ENCODE data around the gene ZNRF1. TPM values are rescaled to one million over a fixed set of nuclear protein-coding genes. Genes with fewer than 3 reads are reported as not detected.

Gene ZNRF1
- total RNA-seq, 4 donors from 2014 or later: 13.0 to 16.7 (median 15.8) TPM

DNA sequence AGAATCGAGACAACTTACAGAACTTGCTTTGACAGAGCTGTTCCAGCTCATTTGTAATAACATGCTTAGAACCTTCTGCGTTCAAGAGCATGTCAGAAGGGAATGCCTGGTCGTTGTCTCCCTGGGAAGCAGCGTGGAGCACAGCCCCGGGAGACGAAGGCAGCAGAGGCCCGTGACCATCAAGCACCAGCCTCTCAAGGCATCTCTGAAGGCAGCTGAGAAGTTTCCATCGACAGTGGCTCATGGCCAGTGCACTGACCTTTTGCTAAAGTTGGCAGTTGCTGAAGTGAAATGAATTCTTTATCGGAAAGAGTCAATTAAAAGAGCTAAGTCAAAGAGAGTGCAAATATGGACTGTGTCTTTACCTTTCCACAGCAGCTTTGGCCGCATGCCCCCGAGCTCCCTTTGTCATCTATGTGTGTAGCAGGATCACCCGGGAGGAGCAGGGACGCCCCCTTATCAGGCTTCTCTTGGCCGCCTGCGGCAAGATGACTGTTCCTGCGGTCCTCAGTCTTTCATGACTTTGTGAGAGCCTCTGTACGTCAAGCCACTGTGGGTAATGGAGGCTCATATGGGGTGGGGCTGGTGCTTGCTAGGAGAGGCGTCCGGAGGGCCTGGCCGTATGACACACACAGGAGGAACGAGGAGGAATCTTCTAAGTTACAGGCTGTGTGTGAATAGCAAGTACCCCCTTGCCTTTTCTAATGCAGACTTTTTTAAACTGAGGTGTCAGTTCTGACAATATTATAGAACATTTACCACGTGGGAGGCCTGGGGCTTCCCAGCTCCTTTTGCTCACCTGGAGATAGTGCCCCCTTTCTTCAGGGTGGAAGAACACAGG is 63.5 kb downstream of the ZNRF1 start:
- Histone ChIP-seq H3K36me3 (no peaks in the 10 kb centered on the region), H3K27ac (peak overlapping the region; percentile 24), H3K27me3 (no peaks in the 10 kb centered on the region), H3K4me3 (no peak overlapping the region), H3K9me3 (no peaks in the 10 kb centered on the region), H3K4me1 (peaks cover 27% of the 10 kb centered on the region)
- no peak for DNase-seq (ENCODE audit: low spot score in 2 of 2)
- 74% methylated on average over 22 of the region's 22 CpGs for WGBS
- TF ChIP-seq EP300 (IDR thresholded peaks at IDR 0.05) (no peak), POLR2A (IDR thresholded peaks at IDR 0.05) (no peak), POLR2AphosphoS5 (IDR thresholded peaks at IDR 0.05) (no peak)
- TF ChIP-seq, protein P1, sequence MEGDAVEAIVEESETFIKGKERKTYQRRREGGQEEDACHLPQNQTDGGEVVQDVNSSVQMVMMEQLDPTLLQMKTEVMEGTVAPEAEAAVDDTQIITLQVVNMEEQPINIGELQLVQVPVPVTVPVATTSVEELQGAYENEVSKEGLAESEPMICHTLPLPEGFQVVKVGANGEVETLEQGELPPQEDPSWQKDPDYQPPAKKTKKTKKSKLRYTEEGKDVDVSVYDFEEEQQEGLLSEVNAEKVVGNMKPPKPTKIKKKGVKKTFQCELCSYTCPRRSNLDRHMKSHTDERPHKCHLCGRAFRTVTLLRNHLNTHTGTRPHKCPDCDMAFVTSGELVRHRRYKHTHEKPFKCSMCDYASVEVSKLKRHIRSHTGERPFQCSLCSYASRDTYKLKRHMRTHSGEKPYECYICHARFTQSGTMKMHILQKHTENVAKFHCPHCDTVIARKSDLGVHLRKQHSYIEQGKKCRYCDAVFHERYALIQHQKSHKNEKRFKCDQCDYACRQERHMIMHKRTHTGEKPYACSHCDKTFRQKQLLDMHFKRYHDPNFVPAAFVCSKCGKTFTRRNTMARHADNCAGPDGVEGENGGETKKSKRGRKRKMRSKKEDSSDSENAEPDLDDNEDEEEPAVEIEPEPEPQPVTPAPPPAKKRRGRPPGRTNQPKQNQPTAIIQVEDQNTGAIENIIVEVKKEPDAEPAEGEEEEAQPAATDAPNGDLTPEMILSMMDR (IDR thresholded peaks at IDR 0.05): no peak

DNA sequence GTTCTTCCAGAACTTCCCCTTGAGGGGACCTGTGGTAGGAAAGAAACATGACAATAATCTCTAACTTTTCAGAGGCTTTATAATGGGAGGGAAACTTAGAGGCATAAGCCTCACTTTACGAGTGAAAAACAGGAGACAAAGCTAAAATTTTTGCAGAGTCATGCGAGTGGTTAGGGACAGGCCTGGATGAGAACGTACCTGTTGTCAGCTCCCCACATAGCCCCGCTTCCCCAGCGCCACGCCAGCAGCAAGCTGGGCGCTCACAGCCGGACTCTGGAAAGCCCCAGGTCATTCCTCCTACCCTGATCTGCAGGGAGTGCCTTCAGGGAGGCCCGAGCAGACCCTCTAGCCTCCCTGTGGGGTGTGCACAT is 64.1 kb downstream of the ZNRF1 start:
- H3K4me1 ChIP-seq: peaks cover 27% of the 10 kb centered on the region
- TF ChIP-seq POLR2A (IDR thresholded peaks at IDR 0.05): no peak
- TF ChIP-seq POLR2AphosphoS5 (IDR thresholded peaks at IDR 0.05): no peak
- TF ChIP-seq, protein P1 (IDR thresholded peaks at IDR 0.05): no peak
- TF ChIP-seq EP300 (IDR thresholded peaks at IDR 0.05): no peak
- H3K27me3 ChIP-seq: no peaks in the 10 kb centered on the region
- 75% methylated on average over 9 of the region's 9 CpGs for WGBS
- no peaks in the 10 kb centered on the region for H3K9me3 ChIP-seq
- no peak overlapping the region for H3K4me3 ChIP-seq
- no peak for DNase-seq (ENCODE audit: low spot score in 2 of 2)
- peak overlapping the region; percentile 24 for H3K27ac ChIP-seq
- no peaks in the 10 kb centered on the region for H3K36me3 ChIP-seq

DNA sequence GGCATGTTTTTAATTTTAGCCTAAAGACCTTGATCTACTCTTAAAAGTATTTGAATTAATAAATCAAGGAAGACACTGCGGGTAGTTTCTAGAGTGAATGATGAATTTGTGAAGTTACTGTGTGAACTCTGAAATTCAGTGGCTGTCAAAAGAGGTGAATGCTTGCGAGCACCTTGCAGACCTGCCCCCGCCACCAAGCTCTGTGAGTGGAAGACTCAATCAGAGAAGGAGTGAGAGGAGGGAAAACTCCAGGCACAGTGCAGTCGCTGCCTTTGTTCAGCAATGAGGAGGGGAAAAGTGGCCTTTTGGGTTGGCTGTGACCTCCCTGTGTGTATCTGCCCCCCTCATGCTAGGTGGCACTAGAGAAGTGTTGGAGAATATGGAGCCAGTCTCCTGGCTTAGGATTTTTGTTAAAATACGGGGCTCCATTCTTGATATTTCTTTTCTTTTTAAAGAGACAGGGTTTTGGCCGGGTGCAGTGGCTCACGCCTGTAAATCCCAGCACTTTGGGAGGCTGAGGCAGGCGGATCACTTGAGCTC is 64.8 kb downstream of the ZNRF1 start:
- no peak overlapping the region for H3K27ac ChIP-seq
- 91% methylated on average over 8 of the region's 8 CpGs for WGBS

DNA sequence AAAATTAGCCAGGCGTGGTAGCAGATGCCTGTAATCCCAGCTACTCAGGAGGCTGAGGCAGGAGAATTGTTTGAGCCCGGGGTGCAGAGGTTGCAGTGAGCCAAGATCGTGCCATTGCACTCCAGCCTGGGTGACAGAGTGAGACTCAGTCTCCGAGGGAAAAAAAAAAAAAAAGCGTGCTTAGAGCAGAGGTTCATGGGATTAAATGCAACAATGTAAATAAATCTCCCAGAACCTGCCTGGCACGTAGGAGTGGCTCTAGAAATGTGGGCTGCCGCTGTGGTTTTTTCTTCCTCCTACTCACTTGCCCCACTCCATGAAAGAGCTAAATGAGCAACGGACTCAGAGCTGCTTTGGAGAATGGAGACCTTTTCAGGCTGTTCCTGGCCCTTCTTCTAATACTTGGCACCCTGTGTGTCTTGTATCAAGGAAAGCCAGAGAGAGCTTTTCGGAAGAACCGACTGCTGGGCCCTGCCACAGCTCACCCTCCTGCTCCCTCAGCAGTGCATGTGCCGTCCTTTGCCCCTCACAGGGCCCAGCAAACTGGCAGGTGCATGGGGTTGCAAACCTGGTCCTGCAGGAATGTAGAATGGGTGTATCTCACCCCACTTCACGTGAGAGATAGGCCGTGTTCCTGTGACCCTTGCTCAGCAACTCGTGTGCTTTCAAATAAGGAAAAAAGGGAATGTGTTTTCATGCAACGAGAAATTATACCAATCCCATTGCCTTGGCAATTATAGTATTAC is 65.8 kb downstream of the ZNRF1 start:
- no peak for DNase-seq (ENCODE audit: low spot score in 2 of 2)
- H3K4me3 ChIP-seq: no peak overlapping the region
- no peak for TF ChIP-seq EP300 (IDR thresholded peaks at IDR 0.05)
- TF ChIP-seq POLR2A (IDR thresholded peaks at IDR 0.05): no peak
- TF ChIP-seq, protein P1 (IDR thresholded peaks at IDR 0.05): no peak
- no peak for TF ChIP-seq POLR2AphosphoS5 (IDR thresholded peaks at IDR 0.05)
- no peaks in the 10 kb centered on the region for H3K27me3 ChIP-seq
- H3K27ac ChIP-seq: peak overlapping the region; percentile 31
- no peaks in the 10 kb centered on the region for H3K36me3 ChIP-seq
- H3K9me3 ChIP-seq: no peaks in the 10 kb centered on the region
- peaks cover 28% of the 10 kb centered on the region for H3K4me1 ChIP-seq
- WGBS: 72% methylated on average over 15 of the region's 15 CpGs

More for the DNA sequence above, 64.8 kb downstream of the ZNRF1 start:
- H3K27me3 ChIP-seq: no peaks in the 10 kb centered on the region
- no peak for TF ChIP-seq POLR2A (IDR thresholded peaks at IDR 0.05)
- peaks cover 27% of the 10 kb centered on the region for H3K4me1 ChIP-seq
- H3K4me3 ChIP-seq: no peak overlapping the region
- H3K9me3 ChIP-seq: no peaks in the 10 kb centered on the region
- DNase-seq (ENCODE audit: low spot score in 2 of 2): no peak
- no peaks in the 10 kb centered on the region for H3K36me3 ChIP-seq

DNA sequence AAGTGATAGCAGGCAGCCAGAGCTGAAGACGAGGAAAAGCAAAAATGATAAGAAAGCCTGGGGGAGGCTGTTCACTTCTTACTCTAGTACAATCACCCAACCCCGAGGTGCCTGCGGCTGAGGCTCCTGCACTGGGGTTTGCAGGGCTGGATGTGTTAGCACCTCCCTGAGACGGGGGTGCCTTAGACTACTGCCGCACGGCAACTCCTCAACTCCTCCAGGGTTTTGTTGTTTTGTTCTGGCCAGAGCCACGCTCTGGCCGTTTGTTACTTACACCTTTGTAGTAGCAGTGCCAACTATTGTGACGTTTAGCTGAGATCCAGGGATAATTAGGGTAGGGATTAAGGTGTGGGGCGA is 66.3 kb downstream of the ZNRF1 start:
- Histone ChIP-seq H3K4me3 (no peak overlapping the region), H3K4me1 (peaks cover 33% of the 10 kb centered on the region), H3K9me3 (no peaks in the 10 kb centered on the region), H3K27ac (peak overlapping the region; percentile 31), H3K36me3 (no peaks in the 10 kb centered on the region), H3K27me3 (no peaks in the 10 kb centered on the region)
- DNase-seq (ENCODE audit: low spot score in 2 of 2): no peak
- TF ChIP-seq POLR2A (IDR thresholded peaks at IDR 0.05): no peak
- no peak for TF ChIP-seq EP300 (IDR thresholded peaks at IDR 0.05)
- TF ChIP-seq, protein P1 (IDR thresholded peaks at IDR 0.05): no peak
- no peak for TF ChIP-seq POLR2AphosphoS5 (IDR thresholded peaks at IDR 0.05)
- 73% methylated on average over 10 of the region's 10 CpGs for WGBS

Data from suprapubic skin (tissue), 4 donors.